Fibroblast of the aortic adventitia (primary cell): ENCODE results near the gene VARS2. TPM values are rescaled to one million over a fixed set of nuclear protein-coding genes. Genes with fewer than 3 reads are reported as not detected.
A peak's percentile ranks its signal among the peaks of the same experiment; 100 is the strongest.

Experiments
- DNase-seq: peaks from one replicate; pipeline ENCODE4 v3.0.0-alpha.2; 2010; ENCODE audit warnings: low read depth
- H3K4me3 ChIP-seq: 2 replicates; pipeline ENCODE4 v1.5.1; 2011; ENCODE audit warnings: low read depth, mild to moderate bottlenecking, control low read depth, low read length, moderate library complexity
- total RNA-seq: library from RNA; depleted of rRNA; stranded (reverse); fragments of >200 nt; gene quantifications from 2 replicates; pipeline ENCODE4 v1.2.3, GENCODE V29; 2012; ENCODE audit warnings: low replicate concordance
- TF ChIP-seq, protein P1 (sequence below): IDR thresholded peaks from 2 replicates; pipeline ENCODE4 v1.5.1; 2011; ENCODE audit warnings: mild to moderate bottlenecking, low read length, control low read depth, inconsistent platforms; ENCODE audit not compliant: insufficient read depth

Gene VARS2
- total RNA-seq, 1 donor = 15.6 TPM

- TF ChIP-seq, protein P1, sequence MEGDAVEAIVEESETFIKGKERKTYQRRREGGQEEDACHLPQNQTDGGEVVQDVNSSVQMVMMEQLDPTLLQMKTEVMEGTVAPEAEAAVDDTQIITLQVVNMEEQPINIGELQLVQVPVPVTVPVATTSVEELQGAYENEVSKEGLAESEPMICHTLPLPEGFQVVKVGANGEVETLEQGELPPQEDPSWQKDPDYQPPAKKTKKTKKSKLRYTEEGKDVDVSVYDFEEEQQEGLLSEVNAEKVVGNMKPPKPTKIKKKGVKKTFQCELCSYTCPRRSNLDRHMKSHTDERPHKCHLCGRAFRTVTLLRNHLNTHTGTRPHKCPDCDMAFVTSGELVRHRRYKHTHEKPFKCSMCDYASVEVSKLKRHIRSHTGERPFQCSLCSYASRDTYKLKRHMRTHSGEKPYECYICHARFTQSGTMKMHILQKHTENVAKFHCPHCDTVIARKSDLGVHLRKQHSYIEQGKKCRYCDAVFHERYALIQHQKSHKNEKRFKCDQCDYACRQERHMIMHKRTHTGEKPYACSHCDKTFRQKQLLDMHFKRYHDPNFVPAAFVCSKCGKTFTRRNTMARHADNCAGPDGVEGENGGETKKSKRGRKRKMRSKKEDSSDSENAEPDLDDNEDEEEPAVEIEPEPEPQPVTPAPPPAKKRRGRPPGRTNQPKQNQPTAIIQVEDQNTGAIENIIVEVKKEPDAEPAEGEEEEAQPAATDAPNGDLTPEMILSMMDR = peak; percentile 72
- H3K4me3 ChIP-seq = no peak overlapping the region
- peak; percentile 81 for DNase-seq
Observed at GRCh38 chr6:30942338-30943060, 28.5 kb downstream of the VARS2 start.

- TF ChIP-seq, protein P1 = no peak
- H3K4me3 ChIP-seq = no peak overlapping the region
- no peak for DNase-seq
Observed at GRCh38 chr6:30944051-30944450, 30.0 kb downstream of the VARS2 start.

DNA sequence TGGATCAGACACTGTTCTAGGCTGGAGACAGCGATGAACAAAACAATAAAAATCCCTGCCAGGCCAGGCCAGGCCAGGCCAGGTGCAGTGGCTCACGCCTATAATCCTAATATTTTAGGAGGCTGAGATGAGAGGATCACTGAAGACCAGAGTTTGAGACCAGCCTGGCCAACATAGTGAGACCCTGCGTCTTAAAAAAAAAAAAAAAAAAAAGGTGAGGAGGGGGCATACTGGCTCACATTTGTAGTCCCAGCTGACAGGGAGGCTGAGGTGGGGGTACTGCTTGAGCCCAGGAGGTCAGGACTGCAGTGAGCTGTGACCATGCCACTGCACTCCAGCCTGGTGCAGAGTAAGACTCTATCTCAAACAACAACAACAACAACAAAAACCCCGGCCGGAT is 31.2 kb downstream of the VARS2 start:
- no peak overlapping the region for H3K4me3 ChIP-seq
- TF ChIP-seq, protein P1 = no peak
- DNase-seq = no peak

GRCh38 chr6:30947231-30947630 is 33.2 kb downstream of the VARS2 start:
- TF ChIP-seq, protein P1 = no peak
- DNase-seq = no peak
- H3K4me3 ChIP-seq = no peak overlapping the region

DNA sequence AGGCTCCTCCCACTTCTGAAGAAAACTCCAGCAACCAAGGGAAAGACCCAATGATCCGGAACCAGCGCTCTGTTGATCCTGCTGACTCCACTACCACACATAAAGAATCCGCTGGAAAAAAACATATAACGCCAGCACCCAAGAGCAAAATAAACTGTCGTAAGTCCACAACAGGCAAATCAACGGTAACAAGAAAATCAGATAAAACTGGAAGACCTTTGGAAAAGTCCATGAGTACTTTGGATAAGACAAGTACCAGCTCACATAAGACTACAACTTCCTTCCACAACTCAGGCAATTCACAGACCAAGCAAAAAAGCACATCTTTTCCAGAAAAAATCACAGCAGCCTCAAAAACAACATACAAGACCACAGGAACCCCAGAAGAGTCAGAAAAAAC is 34.8 kb downstream of the VARS2 start:
- no peak overlapping the region for H3K4me3 ChIP-seq
- TF ChIP-seq, protein P1 = no peak
- no peak for DNase-seq

GRCh38 chr6:30951907-30952469 is 38.0 kb downstream of the VARS2 start:
- TF ChIP-seq, protein P1 = no peak
- DNase-seq = no peak
- H3K4me3 ChIP-seq = no peak overlapping the region
